ENCODE measurements around the gene COL18A1. TPM values are rescaled to one million over a fixed set of nuclear protein-coding genes. Genes with fewer than 3 reads are reported as not detected.
"Not testable (repeated sequence)": the region's sequence is repeated elsewhere in the genome, so short reads cannot be mapped to it uniquely, and the experiment has no call there.

Gene COL18A1
- total RNA-seq, 1 donor from 2014 or later, result 499 TPM

DNA sequence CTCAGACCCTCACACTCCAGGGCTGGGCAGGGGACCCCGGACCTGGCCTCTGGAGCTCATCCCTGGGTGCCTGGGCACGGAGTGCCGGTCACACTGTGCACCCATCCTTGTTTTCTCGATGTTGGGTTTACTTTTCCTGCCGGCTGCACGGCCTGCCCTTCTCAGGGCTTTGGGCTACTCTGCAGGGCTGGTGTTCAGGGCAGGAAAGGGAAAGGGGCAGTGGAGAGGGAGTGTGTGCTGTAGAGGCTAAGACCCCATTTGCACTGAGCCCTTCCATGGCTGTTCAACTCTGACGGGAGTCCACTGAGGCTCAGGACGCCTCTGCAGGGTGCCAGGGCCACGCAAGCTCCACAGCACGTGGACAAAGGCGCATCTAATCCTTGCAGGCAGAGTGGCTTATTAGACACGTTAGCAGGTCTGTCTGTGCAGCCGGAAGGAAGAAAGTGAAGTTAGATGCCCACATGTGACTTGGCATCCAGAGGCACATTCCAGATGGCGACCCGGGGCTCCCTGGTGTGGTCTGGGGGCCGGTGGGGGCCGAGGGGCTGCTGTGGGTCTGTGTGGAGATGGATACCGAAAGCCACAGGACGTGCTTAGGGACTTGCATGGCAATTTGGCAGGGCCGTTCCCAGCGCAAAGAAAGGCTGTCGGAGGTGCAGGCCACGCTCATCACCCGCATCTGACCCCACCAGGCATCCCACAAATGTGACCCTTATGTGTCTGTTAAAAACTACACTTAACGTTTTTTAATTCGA, 33.6 kb downstream of the COL18A1 start:
- ATAC-seq (no peak), DNase-seq (ENCODE audit: low spot score) (no peak)

DNA sequence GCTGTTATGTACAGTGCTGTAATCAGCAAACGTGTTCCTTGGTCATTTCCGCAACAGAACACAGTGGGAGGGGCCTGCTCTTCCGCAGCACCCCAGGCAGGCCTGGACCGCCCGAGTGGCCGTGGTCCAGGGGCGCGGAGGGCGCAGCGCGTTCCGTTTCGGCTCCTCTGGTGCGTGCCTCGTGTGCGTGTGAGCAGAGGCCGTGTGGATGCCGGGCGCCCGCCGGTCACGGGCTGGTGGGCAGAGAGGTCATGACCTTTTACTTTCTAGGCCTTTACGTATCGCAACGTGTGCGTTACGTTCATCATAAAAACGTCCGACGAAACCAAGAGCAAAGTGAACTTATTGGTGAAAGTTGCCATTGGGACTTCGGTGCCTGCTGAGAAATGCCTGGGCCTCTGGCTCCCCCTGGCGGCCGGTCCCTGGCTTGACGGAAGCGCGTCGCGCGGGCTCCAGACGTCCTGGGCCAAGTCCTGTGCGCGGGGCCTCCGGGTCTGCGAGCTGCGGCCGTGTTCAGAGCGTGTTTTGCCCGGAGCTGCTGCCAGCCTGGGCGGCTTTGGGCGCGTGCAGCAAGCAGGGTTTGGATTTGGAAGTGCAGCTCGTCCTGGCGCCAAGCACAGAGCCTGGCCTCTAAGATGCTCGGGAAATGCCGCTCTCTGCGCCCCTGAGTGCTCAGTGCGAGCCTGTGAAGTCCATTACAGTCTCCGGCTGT, 34.4 kb downstream of the COL18A1 start:
- peak; percentile 87 for ATAC-seq
- peak; percentile 88 for DNase-seq (ENCODE audit: low spot score)

DNA sequence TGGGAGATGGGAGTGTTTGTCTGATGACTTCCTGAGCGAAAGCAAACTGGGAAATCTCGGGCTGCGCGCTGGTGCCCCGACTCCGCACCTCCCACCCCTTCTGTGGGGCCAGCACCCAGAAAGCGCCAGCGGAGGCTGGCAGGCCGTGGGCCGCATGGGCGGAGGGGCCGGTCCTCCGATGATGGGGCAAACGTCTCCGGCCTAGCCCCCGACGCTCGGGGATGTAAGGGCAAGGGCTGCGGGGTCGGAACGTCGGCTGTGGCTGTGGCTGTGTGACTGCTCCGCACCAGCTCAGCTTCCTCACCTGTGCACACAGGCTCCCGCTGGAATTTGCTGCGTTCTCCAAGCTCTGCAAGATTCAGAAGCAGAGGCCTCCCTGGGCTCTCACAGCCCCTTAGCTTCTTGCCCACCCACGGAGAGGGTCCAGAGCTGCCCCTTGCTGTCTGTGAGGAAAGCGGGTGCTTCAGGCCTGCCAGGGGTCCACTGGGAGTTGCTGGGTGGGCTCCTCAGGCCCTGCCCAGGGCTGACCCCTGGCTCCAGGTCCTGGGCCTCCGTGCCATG, 35.0 kb downstream of the COL18A1 start:
- ATAC-seq, result peak; percentile 2
- no peak for DNase-seq (ENCODE audit: low spot score)

DNA sequence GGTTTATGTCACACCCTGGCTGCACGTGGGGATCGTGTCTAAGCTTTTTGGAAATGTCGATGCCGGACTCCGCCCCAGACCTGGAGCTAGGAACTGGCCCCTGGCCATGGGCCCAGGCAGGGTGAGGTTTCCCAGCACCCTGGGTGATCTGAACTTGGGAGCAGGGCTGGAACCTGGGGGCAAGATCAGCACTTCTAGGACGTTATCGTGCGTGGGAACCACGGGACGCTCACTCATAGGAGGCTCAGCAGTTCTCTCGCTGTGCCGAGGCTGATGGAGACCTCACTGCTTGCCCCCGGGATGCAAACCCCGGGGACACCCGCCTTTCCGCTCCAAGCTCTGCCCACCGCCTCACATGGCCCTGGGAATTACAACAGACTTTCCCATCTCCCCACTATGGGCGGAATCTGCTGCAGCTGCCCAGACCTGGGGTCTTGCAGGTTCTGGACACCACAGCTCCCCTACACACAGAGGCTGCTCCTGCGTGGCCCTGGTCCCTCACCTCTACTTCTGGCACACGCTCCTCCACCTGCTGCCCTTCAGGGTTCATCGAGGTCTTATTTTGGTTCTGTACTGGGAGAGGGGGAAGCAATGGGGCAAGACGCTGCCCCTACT, 35.9 kb downstream of the COL18A1 start:
- DNase-seq (ENCODE audit: low spot score), result peak; percentile 84
- ATAC-seq, result peak; percentile 57

DNA sequence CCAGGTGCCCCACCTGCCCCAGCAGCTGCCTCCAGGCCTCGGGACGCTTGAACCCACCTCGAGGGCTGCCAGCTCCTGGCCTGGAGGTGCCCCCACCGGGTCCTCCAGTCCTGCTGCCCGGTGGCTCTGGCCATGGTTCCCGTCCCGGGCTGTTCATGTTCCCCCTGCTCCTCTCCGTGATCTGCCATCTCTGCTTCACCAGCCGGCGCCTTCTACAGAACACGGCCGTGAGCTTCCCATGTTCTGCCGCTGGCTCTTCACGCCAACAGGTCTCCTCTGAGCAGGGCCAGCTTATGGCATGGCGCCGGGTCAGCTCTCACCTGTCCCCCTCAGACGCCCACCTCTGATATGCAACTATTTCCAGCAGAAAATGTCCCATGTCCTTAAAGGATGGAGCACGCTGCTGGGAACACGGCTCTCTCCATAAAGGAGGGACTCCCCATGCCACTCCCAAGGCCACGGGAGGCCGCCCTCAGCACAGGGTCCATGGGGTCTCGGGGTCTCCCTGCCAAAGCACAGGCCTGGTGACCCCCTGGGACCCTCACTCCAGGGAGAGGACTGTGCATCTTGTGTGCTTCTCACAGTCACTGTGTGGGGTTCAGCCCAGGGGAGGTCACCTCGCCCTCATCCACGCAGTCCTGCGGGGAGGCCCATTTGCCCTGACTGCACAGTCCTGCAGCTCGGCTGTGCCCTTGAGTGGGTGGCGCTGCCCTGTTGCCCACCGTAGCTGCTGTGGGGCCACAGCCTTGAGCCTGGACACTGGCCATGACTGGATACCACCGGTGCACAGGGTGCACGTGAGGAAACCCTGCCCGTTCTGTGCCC, 36.7 kb downstream of the COL18A1 start:
- DNase-seq (ENCODE audit: low spot score) (no peak), ATAC-seq (no peak)

DNA sequence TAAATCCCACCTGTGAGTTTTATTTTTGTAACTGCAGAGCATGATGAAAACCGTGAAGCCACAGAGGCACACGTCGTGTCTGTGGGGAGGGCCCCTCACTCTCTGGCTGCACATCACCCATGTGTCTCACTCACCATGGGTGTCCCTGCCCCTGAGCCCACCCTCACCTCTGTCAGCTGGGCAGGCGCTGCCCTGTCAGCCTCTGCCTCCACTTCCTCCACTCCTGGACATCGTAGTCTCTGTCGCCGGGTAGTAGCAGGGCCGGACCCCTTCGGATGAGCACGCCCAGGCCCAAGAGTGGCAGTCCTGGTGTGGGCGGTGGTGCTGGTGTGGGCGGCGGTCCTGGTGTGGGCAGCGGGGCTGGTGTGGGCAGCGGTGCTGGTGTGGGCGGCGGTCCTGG, 37.3 kb downstream of the COL18A1 start:
- DNase-seq (ENCODE audit: low spot score) (no peak), ATAC-seq (no peak)

DNA sequence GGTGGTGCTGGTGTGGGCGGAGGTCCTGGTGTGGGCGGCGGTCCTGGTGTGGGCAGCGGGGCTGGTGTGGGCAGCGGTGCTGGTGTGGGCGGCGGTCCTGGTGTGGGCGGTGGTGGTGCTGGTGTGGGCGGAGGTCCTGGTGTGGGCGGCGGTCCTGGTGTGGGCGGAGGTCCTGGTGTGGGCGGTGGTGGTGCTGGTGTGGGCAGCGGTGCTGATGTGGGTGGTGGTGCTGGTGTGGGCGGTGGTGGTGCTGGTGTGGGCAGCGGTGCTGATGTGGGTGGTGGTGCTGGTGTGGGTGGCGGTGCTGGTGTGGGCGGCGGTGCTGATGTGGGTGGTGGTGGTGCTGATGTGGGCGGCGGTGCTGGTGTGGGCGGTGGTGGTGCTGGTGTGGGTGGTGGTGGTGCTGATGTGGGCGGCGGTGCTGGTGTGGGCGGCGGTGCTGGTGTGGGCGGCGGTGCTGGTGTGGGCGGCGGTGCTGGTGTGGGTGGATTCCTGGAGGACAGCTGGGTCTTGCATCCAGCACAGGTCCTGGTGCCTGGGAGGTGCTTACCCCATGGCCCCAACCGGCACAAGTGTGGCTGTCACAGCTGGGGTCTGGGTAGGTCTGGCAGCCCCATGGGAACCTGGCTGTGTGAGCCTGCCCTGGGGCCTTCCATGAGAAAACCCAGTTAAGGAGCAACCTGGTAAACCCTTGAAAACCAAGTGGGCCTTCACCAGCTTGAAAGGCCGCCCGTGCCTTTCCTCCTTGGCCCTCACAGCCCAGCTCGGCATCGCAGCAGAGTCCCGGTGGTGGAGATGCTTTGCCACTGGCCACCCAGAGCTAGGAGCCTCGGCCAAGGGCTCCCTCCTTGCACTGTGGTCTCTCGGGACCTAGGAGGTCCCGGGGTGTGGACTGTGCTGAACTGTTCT, 38.0 kb downstream of the COL18A1 start:
- not testable (repeated sequence) for ATAC-seq; DNase-seq (ENCODE audit: low spot score)

DNA sequence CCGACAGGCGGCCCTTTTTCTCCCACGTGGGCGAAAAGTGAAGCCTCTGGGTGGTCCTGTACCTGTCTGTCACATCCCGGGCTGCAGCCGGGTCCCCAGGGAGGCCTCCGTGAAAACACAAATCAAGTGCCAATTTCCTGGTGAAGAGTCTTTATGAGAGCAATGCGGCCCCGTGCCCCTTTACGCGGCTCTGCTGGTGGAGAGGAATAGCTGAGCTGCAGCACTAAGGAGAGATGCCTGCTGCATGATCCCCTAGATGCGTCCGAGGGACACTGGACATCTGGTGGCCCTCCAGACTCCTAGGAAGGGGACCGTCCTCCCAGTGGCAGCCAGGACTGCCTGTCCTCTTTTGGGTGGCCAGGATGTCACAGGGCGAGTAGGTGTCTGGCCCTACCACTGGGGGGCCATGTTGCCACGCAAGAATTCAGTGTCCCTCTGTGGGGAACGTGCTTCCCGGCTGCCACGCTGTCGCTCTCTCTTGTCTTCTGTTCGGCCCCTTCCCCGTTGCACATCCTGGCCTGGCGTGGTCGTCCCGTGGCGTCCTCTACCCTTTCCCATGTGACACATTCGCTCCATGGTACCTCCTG, 38.7 kb downstream of the COL18A1 start:
- ATAC-seq (peak; percentile 19), DNase-seq (ENCODE audit: low spot score) (no peak)

DNA sequence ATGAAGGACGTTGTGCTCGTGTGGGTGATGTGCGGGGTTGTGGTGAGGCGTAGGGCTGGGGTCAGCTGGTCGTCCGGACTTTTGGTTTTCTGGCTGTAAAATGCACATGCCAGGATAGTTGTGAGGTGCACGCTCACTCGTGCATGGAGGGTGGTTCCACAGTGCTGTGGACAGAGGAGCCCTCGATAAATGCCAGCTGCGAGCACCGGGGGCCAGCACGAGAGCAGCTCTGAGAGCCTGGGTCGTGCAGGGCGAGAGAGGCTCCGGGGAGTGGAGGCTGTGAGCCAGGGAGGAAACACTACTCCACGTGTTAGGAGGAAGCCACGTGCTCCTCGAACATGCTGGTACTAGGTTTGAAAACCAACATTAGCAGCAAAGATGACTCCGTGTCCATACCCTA, 39.4 kb downstream of the COL18A1 start:
- no peak for ATAC-seq
- no peak for DNase-seq (ENCODE audit: low spot score)

DNA sequence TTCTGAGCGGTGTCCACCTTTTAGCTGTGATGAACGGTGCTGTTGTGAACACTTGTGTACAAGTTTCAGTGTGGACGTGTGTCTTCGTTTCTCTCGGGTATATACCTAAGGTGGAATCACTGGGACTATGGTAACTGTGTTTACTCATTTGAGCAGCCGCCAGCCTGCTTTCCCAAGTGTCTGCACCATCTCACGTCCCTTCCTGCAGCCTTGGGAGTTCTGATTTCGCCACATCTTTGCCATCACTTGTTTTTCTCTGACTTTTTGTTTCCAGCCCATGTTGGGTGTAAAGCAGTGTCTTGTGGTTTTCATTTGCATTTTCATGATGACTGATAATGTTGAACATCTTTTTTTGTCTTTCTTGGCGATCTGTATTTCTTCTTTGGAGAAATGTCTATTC, 40.4 kb downstream of the COL18A1 start:
- ATAC-seq (no peak), DNase-seq (ENCODE audit: low spot score) (no peak)

DNA sequence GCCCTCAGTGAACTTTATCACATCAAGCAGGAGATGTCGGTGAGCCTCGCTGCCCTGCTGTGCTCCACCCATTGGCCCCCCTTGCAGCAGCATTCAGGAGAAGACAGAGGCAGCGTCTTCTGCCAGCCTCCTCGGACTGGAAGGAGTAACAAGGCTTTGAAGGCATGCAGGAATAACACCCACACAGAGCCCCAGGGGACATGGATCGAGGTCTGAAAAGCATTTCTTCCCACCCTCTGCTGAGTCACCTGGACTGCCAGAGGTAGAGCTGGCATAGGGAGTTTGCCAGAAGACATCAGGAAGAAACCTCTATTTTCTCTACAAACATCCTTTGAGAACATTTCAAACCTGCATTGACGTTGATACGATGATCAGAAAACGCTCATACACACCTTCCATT, 42.9 kb downstream of the COL18A1 start:
- DNase-seq (ENCODE audit: low spot score) (no peak), ATAC-seq (peak; percentile 3)

DNA sequence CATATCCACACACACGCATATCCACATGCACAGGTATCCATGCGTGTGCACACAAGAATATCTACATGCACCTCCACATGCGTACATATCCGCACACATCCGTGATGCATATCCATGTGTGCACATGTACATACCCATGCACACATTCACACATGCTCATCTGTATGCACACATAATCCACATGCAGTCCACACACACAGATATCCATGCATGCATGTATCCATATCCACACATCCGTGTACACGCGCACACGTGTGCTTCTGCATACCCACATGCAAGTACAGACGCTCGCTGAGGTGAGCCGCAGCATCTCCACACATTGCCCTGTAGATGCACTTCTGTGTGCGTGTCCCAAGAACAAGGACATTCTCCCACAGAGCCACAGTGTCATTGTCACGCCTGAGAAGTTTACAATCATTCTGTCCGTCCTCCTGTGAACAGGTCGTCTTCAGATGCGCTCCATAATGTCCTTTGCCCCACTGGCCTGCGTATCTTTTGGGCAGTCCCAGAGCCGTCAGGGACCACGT, 43.4 kb downstream of the COL18A1 start:
- ATAC-seq (no peak), DNase-seq (ENCODE audit: low spot score) (no peak)

DNA sequence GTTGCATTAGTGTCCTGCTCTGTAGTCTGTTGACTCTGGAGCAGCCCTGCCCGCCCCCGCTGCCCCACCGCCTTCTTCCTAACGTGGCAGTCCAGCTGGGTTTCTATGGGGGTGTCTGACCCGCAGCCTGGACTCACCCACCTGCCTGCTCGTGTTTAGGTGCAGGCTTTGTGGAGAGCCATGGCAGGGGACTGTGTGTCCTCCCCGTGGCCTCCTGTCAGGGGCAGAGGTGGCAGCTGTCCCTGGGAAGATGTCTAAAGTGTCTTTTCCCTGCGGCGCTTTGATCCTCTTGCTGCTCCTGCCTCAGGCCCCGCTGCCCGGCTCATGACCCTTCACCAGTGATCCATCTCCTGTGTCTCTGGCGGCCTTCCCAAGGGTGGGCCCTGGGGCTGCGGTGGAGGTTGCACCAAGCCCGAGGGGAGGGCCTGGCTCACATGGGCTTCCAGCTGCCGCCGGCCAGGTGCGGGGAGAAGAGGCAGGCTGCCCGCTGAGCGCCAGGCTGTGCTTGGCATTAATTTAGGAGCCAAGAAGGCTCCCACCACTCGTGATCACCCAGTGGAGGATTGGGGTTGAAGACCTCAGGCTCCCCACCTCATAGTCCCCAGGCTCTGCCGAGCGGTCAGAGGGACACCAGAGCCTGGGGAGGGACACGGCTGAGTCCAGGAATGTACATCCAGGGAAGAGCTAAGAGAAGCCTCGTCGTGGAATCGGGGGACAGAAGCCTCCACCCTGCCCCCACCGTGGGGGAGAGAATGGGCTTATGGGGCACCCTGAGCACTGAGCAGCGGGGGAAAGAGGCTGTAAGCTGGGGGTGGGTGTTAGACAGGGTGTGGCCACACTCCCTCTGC, 44.1 kb downstream of the COL18A1 start:
- DNase-seq (ENCODE audit: low spot score) (peak; percentile 95), ATAC-seq (peak; percentile 75)

DNA sequence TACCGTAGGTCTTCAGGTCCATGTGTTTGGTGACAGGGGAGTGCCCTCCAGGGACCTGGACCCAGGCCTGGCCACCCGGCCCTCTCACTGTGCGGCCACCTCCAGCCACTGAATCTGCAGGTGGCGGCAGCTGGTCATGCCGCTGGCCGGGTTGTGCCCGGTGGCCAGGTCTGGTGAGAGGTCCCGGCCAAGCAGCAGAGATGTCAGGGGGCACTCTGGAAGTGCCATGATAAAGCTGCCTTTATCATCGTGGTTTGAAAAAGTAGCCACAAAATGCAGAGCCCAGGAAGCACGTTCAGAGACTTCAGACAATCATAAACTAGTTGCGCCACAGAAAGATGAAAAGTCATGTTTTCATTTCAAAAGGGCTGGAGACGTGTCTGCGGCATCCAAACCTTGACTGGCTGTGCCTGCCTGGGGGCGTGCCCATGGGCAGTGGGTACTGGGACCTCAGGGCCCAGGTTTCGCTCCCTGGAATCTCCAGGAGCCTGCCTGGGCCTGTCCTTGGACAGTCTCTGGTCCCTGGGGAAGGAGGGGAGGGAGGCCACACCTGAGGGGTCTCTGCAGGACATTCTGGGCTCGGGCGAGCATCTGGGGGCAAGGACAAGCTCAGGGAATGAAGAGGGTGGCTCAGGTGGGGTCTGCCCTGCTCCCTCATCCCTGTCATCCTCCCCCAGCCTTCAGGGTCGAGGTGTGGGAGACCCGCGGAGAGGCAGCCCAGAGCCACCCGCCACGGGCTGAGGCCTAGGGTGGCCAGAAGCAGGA, 44.9 kb downstream of the COL18A1 start:
- ATAC-seq (peak; percentile 23), DNase-seq (ENCODE audit: low spot score) (peak; percentile 63)

DNA sequence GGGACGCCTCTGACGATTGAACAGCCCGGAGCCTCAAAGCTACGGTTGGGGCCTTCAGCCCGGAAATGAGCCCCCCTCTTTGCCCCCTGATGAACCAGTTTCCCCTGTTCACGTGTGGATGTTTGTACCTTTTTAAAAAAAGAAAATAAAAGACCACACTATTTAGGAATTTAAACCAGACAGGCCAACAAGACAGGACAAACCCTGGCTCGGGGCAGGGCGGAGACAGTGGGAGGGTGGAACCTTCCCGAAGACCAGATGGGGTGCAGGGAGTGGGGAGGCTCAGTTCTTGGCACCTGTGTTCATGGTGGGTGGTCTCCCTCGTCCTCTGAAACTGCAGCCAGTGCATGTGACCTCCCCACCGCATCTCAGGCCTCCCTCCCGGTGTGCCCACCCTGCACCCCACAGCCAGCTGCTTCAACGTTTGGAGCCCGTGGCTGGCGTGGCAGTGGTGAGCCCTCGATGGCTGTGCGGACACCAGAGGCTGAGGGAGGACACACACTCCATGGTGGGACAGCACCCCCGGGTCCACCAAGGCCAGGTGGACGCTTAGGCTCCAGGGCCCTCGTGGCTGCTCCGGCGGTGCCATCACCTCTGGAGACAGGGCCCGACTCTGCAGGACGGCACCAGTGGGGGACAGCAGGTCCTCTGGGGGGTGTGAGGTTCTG, 45.6 kb downstream of the COL18A1 start:
- DNase-seq (ENCODE audit: low spot score) (no peak), ATAC-seq (no peak)

DNA sequence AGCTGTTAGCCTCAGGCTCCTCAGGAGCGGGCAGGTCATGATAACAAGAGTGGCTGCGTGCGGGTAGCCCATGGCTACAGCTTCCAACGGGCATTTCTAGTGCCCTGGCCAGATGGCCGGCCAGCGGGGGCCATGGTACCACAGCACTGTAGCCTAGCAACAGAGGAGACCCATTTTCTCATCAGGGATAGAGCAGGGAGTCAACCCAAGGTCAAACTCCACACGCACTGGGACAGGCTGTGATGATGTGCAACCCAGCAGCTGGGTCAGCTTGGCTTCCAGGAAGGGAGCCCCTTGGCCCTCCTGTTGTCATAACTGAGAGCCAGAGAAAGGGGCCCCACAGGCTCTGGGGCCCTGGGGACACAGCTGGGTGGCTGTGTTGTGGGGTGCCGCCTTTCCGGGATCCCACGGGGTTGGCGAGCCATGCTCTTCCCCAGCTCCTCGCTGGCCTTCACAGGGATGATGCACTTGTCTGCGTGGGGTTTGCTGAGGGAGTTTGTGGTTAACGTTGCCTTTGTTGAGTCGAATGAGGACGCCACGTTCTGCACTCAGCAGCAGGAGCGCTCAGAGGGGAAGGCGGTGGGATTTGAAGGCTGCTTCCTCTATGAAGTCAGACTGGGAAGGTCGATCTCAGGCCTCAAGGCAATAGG, 46.3 kb downstream of the COL18A1 start:
- ATAC-seq, result no peak

More for the DNA sequence above, 46.3 kb downstream of the COL18A1 start:
- DNase-seq (ENCODE audit: low spot score), result no peak

Data from left lobe of liver (tissue), 2 donors.